SKM-1 treated with dmso at 0.1 percent for 144 hours (cell line): ENCODE results near the gene MAPK6.
A peak's percentile ranks its signal among the peaks of the same experiment; 100 is the strongest.
"Not testable (repeated sequence)": the region's sequence is repeated elsewhere in the genome, so short reads cannot be mapped to it uniquely, and the experiment has no call there.

Experiments
- DNase-seq: peaks from one replicate; lab custom pipeline; 2025; ENCODE audit not compliant: unreplicated experiment; lab: John Stamatoyannopoulos, UW

Gene MAPK6

GRCh38 chr15:52078876-52079700 is 60.1 kb downstream of the MAPK6 start:
- DNase-seq, result peak; percentile 60

- DNase-seq, result no peak
Observed at GRCh38 chr15:52080031-52080430, 61.0 kb downstream of the MAPK6 start.

GRCh38 chr15:52080706-52081392 is 61.8 kb downstream of the MAPK6 start:
- no peak for DNase-seq

DNA sequence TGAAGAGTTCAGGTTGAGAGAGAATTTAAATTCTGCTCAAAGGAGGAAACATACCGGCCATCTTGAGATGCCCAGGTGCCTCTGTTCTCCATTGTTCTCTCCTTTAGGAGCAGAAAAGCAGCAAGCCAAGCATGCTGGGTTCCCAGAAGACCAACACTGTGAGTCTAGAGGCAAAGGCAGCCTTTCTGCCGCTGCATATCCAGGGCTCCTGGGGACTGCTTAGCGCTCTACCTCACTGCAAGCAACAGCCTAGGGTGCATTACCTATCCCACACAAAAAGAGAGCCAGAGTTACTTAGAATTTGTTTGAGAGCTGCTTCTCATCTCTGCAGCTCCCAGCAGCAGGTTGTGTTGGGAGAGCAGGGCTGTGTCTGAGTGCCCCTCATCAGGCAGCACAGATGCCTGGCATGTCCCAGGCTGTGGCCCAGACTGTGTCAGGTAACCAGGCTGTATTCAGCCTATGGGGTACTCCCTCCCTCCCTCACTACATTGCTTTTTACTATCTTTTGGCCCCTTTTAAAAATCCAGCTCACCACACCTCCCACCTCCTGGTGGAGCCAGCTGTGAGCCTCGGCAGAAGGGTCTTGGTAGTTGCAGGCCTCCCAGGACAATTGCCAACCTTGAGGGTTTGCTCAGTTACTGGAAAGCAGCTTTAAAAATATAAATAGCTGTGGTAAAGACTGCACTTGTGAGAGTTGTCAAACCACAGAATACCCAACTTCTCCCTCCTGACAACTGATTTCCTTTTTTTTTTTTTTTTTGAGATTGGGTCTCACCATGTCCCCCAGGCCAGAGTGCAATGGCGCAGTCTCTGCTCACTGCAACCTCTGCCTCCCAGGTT is 63.4 kb downstream of the MAPK6 start:
- peak; percentile 61 for DNase-seq

DNA sequence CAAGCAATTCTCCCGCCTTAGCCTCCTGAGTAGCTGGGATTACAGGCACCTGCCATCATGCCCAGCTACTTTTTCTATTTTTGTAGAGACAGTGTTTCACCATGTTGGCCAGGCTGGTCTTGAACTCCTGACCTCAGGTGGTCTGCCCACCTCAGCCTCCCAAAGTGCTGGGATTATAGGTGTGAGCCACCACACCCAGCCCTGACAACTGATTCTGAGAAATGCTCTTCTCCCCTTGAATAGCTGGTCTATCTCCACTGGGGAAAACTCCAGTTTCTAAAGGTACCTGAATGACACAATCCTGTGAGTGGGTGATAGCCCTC is 64.0 kb downstream of the MAPK6 start:
- not testable (repeated sequence) for DNase-seq

- no peak for DNase-seq
Observed at GRCh38 chr15:52083603-52084002, 64.6 kb downstream of the MAPK6 start.

DNA sequence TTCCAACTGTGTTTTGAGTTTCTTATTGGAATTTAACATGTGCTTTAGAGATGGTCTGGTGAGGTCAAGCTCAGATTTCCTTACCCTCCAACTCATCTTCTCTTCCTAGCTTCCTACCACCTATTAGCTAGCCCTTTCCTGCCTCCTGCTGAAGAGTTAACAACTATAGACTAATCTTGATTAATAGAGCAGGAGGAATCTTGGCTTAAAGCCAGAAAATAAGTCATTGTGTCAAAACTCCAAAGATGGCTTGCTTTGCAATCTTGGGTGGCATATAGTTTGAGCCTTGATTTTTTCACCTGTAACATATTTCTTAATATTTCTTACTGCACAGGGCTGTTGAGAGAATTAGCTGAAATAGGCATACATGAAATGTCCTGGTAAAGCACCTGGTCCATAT is 66.3 kb downstream of the MAPK6 start:
- DNase-seq, result no peak

- DNase-seq, result peak; percentile 30
Observed at GRCh38 chr15:52086011-52086786, 67.2 kb downstream of the MAPK6 start.

DNA sequence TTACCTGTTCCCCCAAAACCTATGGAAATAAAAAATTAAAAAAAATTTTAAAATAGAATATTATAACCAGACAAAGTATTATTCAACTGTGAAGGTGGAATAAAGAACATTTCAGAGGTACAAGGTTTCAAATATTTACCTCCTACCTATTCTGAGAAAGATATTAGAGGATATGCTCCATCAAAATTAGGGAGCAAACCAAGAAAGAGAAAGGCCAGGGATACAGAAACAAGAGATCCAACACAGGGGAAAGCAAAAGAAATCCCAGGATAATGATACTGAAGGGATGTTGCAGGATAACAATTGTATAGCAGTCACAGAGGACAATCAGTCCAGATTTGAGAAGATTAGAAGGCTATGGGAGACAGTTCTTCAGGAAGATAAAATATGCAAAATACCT is 71.2 kb downstream of the MAPK6 start:
- DNase-seq, result no peak

DNA sequence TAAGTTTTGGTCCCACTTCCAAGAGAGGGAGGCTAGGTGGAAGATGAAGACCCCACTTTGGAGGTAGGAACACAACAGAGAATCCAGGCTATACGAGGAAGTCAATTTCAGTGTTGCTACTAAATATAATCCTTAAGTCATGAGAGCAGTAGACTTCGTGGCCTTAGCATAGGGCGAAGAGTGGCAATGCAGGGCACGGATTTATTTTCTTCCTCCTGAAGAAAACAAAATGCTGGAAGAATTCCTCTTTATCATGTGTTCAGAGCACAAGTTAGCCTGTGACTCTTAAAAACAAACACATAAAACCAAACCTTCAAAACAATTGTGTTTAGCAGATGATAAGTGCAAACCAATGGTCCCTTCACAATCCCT is 74.1 kb downstream of the MAPK6 start:
- DNase-seq, result no peak

- no peak for DNase-seq
Observed at GRCh38 chr15:52093539-52094510, 74.8 kb downstream of the MAPK6 start.

DNA sequence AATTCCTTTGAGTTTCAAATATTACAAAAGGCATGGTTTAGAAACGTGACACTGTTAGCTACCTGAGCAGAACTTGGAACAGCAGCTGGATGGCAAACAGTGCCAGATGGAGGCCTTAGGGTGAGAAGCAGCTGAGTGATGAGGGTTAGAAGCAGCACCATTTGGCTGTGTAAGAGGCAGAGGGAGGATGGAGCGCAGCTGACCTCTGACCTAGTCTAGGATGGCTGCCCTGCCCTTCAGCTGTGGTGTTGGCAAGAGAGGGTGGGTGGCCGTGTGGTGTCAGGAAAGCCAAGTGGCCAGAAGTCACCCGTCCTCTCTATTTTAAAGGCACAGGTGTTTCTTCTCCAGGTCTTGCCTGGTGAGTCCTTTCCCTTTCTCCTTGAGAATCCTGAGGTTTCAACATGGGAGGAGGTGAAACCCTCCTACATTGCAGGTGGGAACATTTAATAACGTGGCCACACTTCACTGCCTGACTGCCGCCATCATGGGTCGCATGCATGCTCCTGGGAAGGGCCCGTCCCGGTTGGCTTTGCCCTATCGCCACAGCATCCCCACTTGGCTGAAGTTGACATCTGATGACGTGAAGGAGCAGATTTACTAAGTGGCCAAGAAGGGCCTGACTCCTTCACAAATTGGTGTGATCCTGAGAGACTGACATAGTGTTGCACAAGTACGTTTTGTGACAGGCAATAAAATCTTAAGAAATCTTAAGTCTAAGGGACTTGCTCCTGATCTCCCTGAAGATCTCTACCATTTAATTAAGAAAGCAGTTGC is 76.0 kb downstream of the MAPK6 start:
- DNase-seq, result no peak

- no peak for DNase-seq
Observed at GRCh38 chr15:52095597-52096262, 76.7 kb downstream of the MAPK6 start.

DNA sequence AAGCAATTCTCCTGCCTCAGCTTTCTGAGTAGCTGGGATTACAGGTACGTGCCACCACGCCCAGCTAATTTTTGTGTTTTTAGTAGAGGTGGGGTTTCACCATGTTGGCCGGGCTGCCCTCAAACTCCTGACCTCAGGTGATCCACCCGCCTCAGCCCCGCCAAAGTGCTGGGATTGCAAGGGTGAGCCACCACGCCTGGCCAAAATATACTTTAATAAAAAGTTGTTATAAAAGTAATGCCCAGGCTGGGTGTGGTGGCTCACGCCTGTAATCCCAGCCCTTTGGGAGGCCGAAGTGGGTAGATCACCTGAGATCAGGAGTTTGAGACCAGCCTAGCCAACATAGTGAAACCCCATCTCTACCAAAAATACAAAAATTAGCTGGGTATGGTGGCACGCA is 77.5 kb downstream of the MAPK6 start:
- DNase-seq, result not testable (repeated sequence)

- no peak for DNase-seq
Observed at GRCh38 chr15:52097180-52097579, 78.2 kb downstream of the MAPK6 start.

GRCh38 chr15:52098323-52098722 is 79.3 kb downstream of the MAPK6 start:
- peak; percentile 16 for DNase-seq

DNA sequence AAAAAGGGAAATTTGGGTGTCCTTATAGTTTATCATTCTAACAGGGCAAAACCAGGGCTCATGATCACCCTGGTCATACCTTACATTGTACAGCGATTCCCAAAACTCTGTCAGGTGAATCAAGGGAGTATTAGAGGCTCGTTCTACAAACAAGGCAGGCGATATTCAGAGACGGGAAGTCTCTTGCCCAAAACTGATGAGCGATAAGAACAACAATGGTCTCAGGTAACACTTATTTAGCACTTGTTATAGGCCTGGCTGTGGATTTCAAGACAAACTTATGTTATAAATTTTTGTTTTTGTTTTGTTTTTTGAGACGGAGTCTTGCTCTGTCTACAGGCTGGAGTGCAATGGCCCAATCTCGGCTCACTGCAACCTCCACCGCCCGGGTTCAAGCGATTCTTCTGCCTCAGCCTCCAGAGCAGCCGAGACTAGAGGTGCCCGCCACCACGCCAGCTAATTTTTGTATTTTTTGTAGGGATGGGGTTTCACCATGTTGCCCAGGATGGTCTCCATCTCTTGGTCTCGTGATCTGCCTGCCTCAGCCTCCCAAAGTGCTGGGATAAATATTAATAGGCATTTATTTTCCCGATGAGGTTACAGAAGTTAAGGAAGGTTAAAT is 80.7 kb downstream of the MAPK6 start:
- no peak for DNase-seq

GRCh38 chr15:52100807-52101442 is 81.9 kb downstream of the MAPK6 start:
- DNase-seq, result peak; percentile 68
